Mucosa of descending colon (tissue), 3 donors: ENCODE measurements around the gene OR1I1. TPM values are rescaled to one million over a fixed set of nuclear protein-coding genes. Genes with fewer than 3 reads are reported as not detected.

Experiments
- ATAC-seq: fragments of 200-7000 bp; cut with Tn5 transposase; one replicate; pipeline ENCODE4 v1.9.1; 2020; ENCODE audit warnings: mild to moderate bottlenecking, moderate library complexity
- DNase-seq, 3 donors: peaks; one replicate each; pipeline ENCODE4 v3.0.0-alpha.2; 2020
- H3K36me3 ChIP-seq: fragments of 200-600 bp; one replicate; pipeline ENCODE4 v1.8.0; 2021; ENCODE audit warnings: low read depth, mild to moderate bottlenecking
- H3K4me1 ChIP-seq: fragments of 200-600 bp; one replicate; pipeline ENCODE4 v1.8.0; 2021; ENCODE audit warnings: low read depth, mild to moderate bottlenecking
- H3K4me3 ChIP-seq: fragments of 200-600 bp; one replicate; pipeline ENCODE4 v1.8.0; 2021; ENCODE audit warnings: mild to moderate bottlenecking
- H3K9me3 ChIP-seq: fragments of 200-600 bp; one replicate; pipeline ENCODE4 v1.8.0; 2021; ENCODE audit warnings: mild to moderate bottlenecking
- CTCF ChIP-seq: fragments of 200-600 bp; IDR thresholded peaks from one replicate; pipeline ENCODE4 v1.8.0; 2022; ENCODE audit warnings: antibody characterized with exemption, mild to moderate bottlenecking
- intact Hi-C, 2 donors: fragments of 100-400 bp; cut with DNase I in 1 of 2; cut with micrococcal nuclease in 1 of 2; formaldehyde crosslinking; loops; one replicate each; pipeline versions ENCODE4 v1.11.0 to v1.11.1; 2022; cut with DNase I, micrococcal nuclease
- long read RNA-seq, 2 donors: library from polyadenylated mRNA; unstranded; transcript quantifications; one replicate each; pipeline ENCODE4 v2.0.0, GENCODE V29; 2019 to 2021
- total RNA-seq, 3 donors: library from RNA; stranded (reverse); fragmentation: NEBNext Ultra II Directional in 2 of 3; extraction: Animal tissue kit (Norgen Biotek cat#: 25700) in 2 of 3; gene quantifications; one replicate each; pipeline versions ENCODE4 v1.2.1 to v1.2.4, GENCODE V29; 2021 to 2023
- donor health status: DM: no; HTN: no; CAD: no; lungs with moderate emphysema.
- donor health status: DM: no; HTN: no; CAD: no.
- donor health status: DM: no; HTN: yes; CAD: no.

The OR1I1 gene
- total RNA-seq, result not detected
- long read RNA-seq, donor 1, result 0 reads
- long read RNA-seq, donor 2, result 0 reads

- no peaks in the 10 kb centered on the region for H3K4me1 ChIP-seq
- no peak for TF ChIP-seq CTCF
- ATAC-seq (no peak), DNase-seq (no peak)
- intact Hi-C loops, result no loop called here
- H3K36me3 ChIP-seq, result no peaks in the 10 kb centered on the region
- H3K4me3 ChIP-seq, result no peak within 1 kb of the TSS
- H3K9me3 ChIP-seq, result no peaks in the 10 kb centered on the region
These were observed at the start of gene OR1I1 for GRCh38 chr19:15081911-15082310. Gene OR1I1 (plus strand): TSS chr19:15082211. CDS start chr19:15087066, 4,855 bp downstream.

- Histone ChIP-seq H3K36me3 (no peaks in the 10 kb centered on the region), H3K4me1 (no peaks in the 10 kb centered on the region), H3K4me3 (no peak overlapping the region), H3K9me3 (no peaks in the 10 kb centered on the region)
- DNase-seq (no peak), ATAC-seq (no peak)
- TF ChIP-seq CTCF, result no peak
- intact Hi-C loops, result no loop called here
These were observed 46.2 kb upstream of the OR1I1 start for GRCh38 chr19:15035795-15036311.

GRCh38 chr19:15037586-15037985 is 44.4 kb upstream of the OR1I1 start:
- TF ChIP-seq CTCF, result no peak
- no peaks in the 10 kb centered on the region for H3K9me3 ChIP-seq
- intact Hi-C loops, result no loop called here
- no peaks in the 10 kb centered on the region for H3K4me1 ChIP-seq
- H3K4me3 ChIP-seq, result no peak overlapping the region
- no peaks in the 10 kb centered on the region for H3K36me3 ChIP-seq
- no peak for DNase-seq
- ATAC-seq, result no peak

- ATAC-seq (no peak), DNase-seq (no peak)
- no peaks in the 10 kb centered on the region for H3K4me1 ChIP-seq
- intact Hi-C loops, result no loop called here
- H3K36me3 ChIP-seq, result no peaks in the 10 kb centered on the region
- no peak overlapping the region for H3K4me3 ChIP-seq
- no peak for TF ChIP-seq CTCF
- no peaks in the 10 kb centered on the region for H3K9me3 ChIP-seq
These were observed 43.7 kb upstream of the OR1I1 start for GRCh38 chr19:15038294-15038693.

- H3K36me3 ChIP-seq, result no peaks in the 10 kb centered on the region
- no peaks in the 10 kb centered on the region for H3K4me1 ChIP-seq
- no peaks in the 10 kb centered on the region for H3K9me3 ChIP-seq
- ATAC-seq, result no peak
- TF ChIP-seq CTCF, result no peak
- no peak overlapping the region for H3K4me3 ChIP-seq
- intact Hi-C loops, result no loop called here
- DNase-seq, result no peak
These were observed 40.0 kb upstream of the OR1I1 start for GRCh38 chr19:15042003-15042402.

GRCh38 chr19:15042826-15043225 is 39.2 kb upstream of the OR1I1 start:
- intact Hi-C loops, result no loop called here
- Histone ChIP-seq H3K4me1 (no peaks in the 10 kb centered on the region), H3K9me3 (no peaks in the 10 kb centered on the region), H3K4me3 (no peak overlapping the region), H3K36me3 (no peaks in the 10 kb centered on the region)
- ATAC-seq, result no peak
- DNase-seq, result no peak
- no peak for TF ChIP-seq CTCF
